Ishikawa (cell line): ENCODE measurements around the gene HAPSTR1.
A peak's percentile ranks its signal among the peaks of the same experiment; 100 is the strongest.

ENCODE experiments used
- CEBPB ChIP-seq: IDR thresholded peaks from 2 replicates; pipeline ENCODE4 v1.6.1; 2012
- CREB1 ChIP-seq: IDR thresholded peaks from 2 replicates; pipeline ENCODE4 v1.6.1; 2012; ENCODE audit warnings: low read depth
- EGR1 ChIP-seq: IDR thresholded peaks from 2 replicates; pipeline ENCODE4 v1.6.1; 2012
- EP300 ChIP-seq: IDR thresholded peaks from 2 replicates; pipeline ENCODE4 v1.6.1; 2012; ENCODE audit warnings: borderline replicate concordance
- FOXM1 ChIP-seq: IDR thresholded peaks from 2 replicates; pipeline ENCODE4 v1.6.1; 2012; ENCODE audit warnings: low read depth, borderline replicate concordance
- NFIC ChIP-seq: IDR thresholded peaks from 2 replicates; pipeline ENCODE4 v1.6.1; 2012
- RAD21 ChIP-seq: IDR thresholded peaks from 2 replicates; pipeline ENCODE4 v1.6.1; 2012; ENCODE audit warnings: low read depth
- TAF1 ChIP-seq: IDR thresholded peaks from 2 replicates; pipeline ENCODE4 v1.6.1; 2012; ENCODE audit warnings: low read depth, mild to moderate bottlenecking
- TCF12 ChIP-seq: IDR thresholded peaks from 2 replicates; pipeline ENCODE4 v1.6.1; 2012; ENCODE audit warnings: low read depth
- TEAD4 ChIP-seq: IDR thresholded peaks from 2 replicates; pipeline ENCODE4 v1.6.1; 2012
- YY1 ChIP-seq: IDR thresholded peaks from 2 replicates; pipeline ENCODE4 v1.6.1; 2012; ENCODE audit warnings: low read depth
- ZBTB7A ChIP-seq: IDR thresholded peaks from 2 replicates; pipeline ENCODE4 v1.6.1; 2012; ENCODE audit warnings: low read depth
- TF ChIP-seq, protein P1 (sequence below): IDR thresholded peaks from 2 replicates; pipeline ENCODE4 v1.6.1; 2012; ENCODE audit warnings: low read depth, mild to moderate bottlenecking
- TF ChIP-seq, protein P2 (sequence below): IDR thresholded peaks from 2 replicates; pipeline ENCODE4 v1.6.1; 2012
- TF ChIP-seq, protein P3 (sequence below): IDR thresholded peaks from 2 replicates; pipeline ENCODE4 v1.6.1; 2012

HAPSTR1 gene

DNA sequence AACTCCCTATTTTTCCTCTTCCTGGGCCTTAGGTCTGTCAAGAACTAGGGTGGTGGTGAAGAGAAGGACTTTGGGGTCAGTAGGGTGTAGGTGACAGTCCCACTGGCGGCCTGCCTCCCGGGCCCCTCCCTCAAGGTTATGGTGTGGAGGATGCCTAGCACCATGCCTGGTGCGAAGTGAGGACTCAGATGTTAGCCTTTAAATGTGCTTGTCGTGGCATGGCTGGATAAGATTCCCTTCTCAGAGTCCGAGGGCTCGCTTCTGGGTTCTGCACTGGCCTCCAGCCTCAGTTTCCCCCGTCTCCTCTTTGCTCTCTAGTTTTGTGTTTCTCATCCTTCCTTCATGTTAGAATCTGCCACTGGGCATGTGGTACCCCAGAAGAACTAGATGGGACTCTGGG is 32.0 kb downstream of the HAPSTR1 start:
- TF ChIP-seq ZBTB7A (no peak), TCF12 (no peak), CREB1 (no peak), EGR1 (no peak), TAF1 (no peak), FOXM1 (no peak), CEBPB (no peak), EP300 (no peak), NFIC (no peak), RAD21 (no peak), YY1 (no peak), TEAD4 (no peak)
- TF ChIP-seq, protein P1, sequence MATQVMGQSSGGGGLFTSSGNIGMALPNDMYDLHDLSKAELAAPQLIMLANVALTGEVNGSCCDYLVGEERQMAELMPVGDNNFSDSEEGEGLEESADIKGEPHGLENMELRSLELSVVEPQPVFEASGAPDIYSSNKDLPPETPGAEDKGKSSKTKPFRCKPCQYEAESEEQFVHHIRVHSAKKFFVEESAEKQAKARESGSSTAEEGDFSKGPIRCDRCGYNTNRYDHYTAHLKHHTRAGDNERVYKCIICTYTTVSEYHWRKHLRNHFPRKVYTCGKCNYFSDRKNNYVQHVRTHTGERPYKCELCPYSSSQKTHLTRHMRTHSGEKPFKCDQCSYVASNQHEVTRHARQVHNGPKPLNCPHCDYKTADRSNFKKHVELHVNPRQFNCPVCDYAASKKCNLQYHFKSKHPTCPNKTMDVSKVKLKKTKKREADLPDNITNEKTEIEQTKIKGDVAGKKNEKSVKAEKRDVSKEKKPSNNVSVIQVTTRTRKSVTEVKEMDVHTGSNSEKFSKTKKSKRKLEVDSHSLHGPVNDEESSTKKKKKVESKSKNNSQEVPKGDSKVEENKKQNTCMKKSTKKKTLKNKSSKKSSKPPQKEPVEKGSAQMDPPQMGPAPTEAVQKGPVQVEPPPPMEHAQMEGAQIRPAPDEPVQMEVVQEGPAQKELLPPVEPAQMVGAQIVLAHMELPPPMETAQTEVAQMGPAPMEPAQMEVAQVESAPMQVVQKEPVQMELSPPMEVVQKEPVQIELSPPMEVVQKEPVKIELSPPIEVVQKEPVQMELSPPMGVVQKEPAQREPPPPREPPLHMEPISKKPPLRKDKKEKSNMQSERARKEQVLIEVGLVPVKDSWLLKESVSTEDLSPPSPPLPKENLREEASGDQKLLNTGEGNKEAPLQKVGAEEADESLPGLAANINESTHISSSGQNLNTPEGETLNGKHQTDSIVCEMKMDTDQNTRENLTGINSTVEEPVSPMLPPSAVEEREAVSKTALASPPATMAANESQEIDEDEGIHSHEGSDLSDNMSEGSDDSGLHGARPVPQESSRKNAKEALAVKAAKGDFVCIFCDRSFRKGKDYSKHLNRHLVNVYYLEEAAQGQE: no peak
- TF ChIP-seq, protein P2, sequence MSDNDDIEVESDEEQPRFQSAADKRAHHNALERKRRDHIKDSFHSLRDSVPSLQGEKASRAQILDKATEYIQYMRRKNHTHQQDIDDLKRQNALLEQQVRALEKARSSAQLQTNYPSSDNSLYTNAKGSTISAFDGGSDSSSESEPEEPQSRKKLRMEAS: no peak
- TF ChIP-seq, protein P3, sequence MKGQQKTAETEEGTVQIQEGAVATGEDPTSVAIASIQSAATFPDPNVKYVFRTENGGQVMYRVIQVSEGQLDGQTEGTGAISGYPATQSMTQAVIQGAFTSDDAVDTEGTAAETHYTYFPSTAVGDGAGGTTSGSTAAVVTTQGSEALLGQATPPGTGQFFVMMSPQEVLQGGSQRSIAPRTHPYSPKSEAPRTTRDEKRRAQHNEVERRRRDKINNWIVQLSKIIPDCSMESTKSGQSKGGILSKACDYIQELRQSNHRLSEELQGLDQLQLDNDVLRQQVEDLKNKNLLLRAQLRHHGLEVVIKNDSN: no peak

DNA sequence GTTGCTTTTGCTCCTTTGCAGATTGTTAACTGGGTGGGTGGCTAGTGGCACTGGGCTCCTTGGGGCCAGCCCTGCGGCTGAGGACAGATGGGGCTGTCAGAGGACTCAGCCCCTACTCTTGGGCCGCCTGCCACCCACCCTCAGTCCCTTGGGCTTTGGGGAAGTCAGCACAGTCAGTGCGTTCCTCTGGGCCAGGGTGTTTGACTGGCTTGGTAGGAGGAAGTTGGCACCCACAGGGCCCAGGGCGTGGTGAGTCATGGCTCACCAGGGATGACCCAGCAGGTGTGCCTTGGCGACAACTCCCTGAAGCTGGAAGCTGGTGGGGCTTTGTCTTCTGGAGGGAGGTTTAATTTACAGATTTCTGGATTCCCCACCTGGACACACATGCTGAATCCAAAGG is 32.4 kb downstream of the HAPSTR1 start:
- TF ChIP-seq YY1 (no peak), TEAD4 (peak; percentile 13; the same call in 1 of the 2 replicates), RAD21 (no peak), CREB1 (no peak), ZBTB7A (no peak), TAF1 (no peak), TCF12 (0 out of 2 replicates have a peak, but pooled peaks have one; percentile 42), NFIC (peak; percentile 67), EP300 (peak; percentile 47; the same call in 1 of the 2 replicates), FOXM1 (no peak), EGR1 (no peak), CEBPB (no peak)
- TF ChIP-seq, protein P1: no peak
- TF ChIP-seq, protein P3: no peak

DNA sequence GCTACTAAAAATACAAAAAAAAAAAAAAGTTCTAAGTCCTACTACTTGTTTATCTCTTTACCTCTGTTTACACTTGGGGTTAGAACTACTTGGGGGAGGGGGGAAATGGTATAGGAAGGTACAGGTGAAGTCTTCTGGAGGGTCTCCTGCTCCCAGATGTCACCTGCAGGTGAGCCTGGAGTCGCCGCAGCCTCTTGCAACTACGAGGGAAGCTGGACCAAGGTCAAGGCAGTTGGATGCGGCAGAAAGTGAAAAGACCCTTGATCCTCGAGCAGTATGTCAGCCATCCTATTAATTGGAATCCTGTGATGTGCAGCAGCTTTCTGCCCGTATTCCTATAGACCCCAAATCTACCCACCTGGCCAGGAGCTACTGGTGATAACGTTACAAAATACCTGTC is 33.0 kb downstream of the HAPSTR1 start:
- no peak for TF ChIP-seq YY1
- TF ChIP-seq TEAD4: no peak
- TF ChIP-seq CEBPB: no peak

DNA sequence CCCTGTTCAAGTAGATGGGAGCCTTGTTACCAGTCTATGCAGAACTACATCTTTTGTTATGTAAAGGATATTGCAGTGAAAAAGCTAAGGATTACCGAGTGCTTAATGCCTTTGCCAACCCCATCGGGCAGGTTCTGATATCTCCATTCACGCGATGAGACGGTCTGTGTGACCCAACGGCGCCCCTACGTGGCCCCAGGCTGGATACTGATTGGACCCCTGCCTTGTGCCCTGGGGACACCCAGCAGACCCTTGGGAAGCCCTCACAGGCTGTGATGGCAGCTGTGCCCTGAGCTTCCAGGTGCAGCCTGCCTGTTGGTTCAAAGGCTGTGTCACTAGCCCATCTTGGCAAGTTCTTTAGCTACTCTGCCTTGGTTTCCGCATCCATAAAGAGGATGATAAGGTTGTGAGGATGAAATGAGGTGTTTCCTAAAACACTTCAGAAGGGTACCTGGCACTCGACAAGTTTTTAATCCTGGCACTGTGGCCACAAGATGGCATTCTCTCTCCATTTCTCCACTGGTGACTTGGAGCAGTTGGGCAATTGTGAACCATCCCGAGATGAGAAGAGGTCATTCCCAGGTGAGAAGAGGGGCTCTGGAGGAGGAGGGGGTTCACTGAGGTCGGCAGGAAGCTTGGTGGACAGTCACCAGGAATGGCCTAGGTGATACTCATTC is 33.6 kb downstream of the HAPSTR1 start:
- TF ChIP-seq EP300 (no peak), RAD21 (no peak), ZBTB7A (no peak), NFIC (no peak), TAF1 (no peak), YY1 (no peak), FOXM1 (no peak)
- TF ChIP-seq, protein P3: no peak

DNA sequence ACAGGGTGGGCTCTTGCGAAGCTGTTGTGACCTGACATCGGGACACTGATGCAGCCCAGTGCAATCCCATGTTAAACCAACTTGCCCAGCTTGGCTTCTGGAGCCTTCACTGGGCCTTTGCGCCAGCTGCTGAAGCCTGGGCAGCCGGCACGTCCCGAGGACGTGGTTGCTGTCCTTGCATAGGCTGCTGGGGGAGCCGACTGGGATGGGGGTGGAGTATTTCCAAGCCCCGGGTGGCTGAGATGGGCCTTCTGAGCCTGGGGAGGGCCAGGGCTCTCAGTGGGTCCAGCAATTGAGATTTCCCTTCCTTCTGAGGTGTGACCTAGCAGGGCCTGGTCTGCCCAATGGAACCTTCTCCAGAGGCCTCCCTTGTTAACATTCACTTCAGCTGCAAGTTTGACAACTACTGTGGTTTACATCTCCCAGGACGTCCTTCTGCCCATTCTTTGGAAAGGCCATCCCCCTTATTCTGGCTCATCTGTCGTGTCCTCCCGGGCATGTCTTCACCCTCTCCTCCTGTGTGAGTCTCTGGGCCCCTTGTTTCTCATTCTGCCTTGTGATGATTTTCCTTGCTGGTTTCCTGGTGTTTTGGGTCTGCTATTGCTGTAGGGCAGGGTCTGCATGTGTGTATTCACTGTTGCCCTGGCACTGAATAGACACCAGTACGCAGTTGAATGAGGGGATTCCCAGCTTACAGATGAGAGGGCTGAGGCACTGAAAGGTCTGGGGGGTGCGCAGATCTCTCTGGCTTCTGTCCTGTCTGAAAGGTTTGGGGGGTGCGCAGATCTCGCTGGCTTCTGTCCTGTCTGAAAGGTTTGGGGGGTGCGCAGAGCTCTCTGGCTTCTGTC is 34.4 kb downstream of the HAPSTR1 start:
- TF ChIP-seq EP300 (no peak), NFIC (no peak), RAD21 (no peak), TAF1 (no peak), ZBTB7A (no peak)
- TF ChIP-seq, protein P1: no peak
- TF ChIP-seq, protein P3: no peak
